HepG2 (cell line): Measurements from ENCODE around the gene CNP. TPM values are rescaled to one million over a fixed set of nuclear protein-coding genes. Genes with fewer than 3 reads are reported as not detected.
A peak's percentile ranks its signal among the peaks of the same experiment; 100 is the strongest.

ENCODE experiments used
- ATM ChIP-seq: fragments of 450-650 bp; IDR thresholded peaks from 2 replicates; pipeline ENCODE4 v1.7.1; 2017; ENCODE audit warnings: mild to moderate bottlenecking, borderline replicate concordance
- CENPT ChIP-seq: sonication (generic); formaldehyde crosslinking; IDR thresholded peaks from 2 replicates; pipeline ENCODE4 v1.8.0; 2022; ENCODE audit warnings: low read depth, mild to moderate bottlenecking, moderate library complexity, missing genetic modification reagents
- KLF11 ChIP-seq: IDR thresholded peaks from 2 replicates; pipeline ENCODE4 v1.6.1; 2016; ENCODE audit warnings: missing compliant biosample characterization
- MZF1 ChIP-seq: sonication (generic); formaldehyde crosslinking; IDR thresholded peaks from 2 replicates; pipeline ENCODE4 v1.8.1; 2023; ENCODE audit warnings: mild to moderate bottlenecking, missing genetic modification reagents, borderline replicate concordance
- PAWR ChIP-seq: sonication (generic); formaldehyde crosslinking; IDR thresholded peaks from 2 replicates; pipeline ENCODE4 v1.4.0; 2020; ENCODE audit warnings: missing genetic modification reagents, mild to moderate bottlenecking, borderline replicate concordance
- PCBP2 ChIP-seq: fragments of 200-400 bp; formaldehyde crosslinking; optimal IDR thresholded peaks from 2 replicates; pipeline ENCODE3; 2018; ENCODE audit warnings: low read length, low read depth; ENCODE audit not compliant: poor library complexity, severe bottlenecking
- SOX6 ChIP-seq, 2 experiments: fragments of 450-650 bp in 1 of 2; sonication (generic) in 1 of 2; formaldehyde crosslinking in 1 of 2; IDR thresholded peaks; 2 replicates each; pipeline versions ENCODE4 v1.4.0 to v1.6.1; 2017 to 2020; ENCODE audit warnings: antibody characterized with exemption in 1 of 2, mild to moderate bottlenecking in 1 of 2, missing genetic modification reagents in 1 of 2
- ZFP1 ChIP-seq: IDR thresholded peaks from 2 replicates; pipeline ENCODE4 v1.6.1; 2016
- ZNF564 ChIP-seq: sonication (generic); formaldehyde crosslinking; IDR thresholded peaks from 2 replicates; pipeline ENCODE4 v1.8.1; 2023; ENCODE audit warnings: mild to moderate bottlenecking, missing genetic modification reagents
- polyA plus RNA-seq, 8 experiments: library from polyadenylated mRNA; depleted of rRNA in 3 of 8; stranded (reverse) in 7 of 8; unstranded in 1 of 8; fragments of >200 nt; fragmentation: Illumina TruSeq in 4 of 8; extraction: Trizol in 4 of 8; gene quantifications; 2 replicates each; pipeline versions ENCODE4 v1.2.1 to v1.2.3, GENCODE V29; 2011 to 2016; ENCODE audit warnings: low read depth in 4 of 8, missing spikeins in 1 of 8, mixed read lengths in 1 of 8; ENCODE audit not compliant: insufficient read depth in 1 of 8
- total RNA-seq, 5 experiments: library from RNA; depleted of rRNA; stranded (reverse); fragments of >200 nt; fragmentation: Illumina TruSeq; extraction: Trizol; gene quantifications; 2 replicates each; pipeline ENCODE4 v1.2.3, GENCODE V29; 2016; ENCODE audit warnings: low read depth in 1 of 5
- TF ChIP-seq, protein P1 (sequence below): IDR thresholded peaks from 2 replicates; pipeline ENCODE4 v1.6.1; 2012; ENCODE audit warnings: low read length, improper control_type of control experiment
- TF ChIP-seq, protein P2 (sequence below): sonication (generic); formaldehyde crosslinking; conservative IDR thresholded peaks from 2 replicates; pipeline ENCODE4 v1.4.0; 2020; ENCODE audit warnings: missing genetic modification reagents
- TF ChIP-seq, protein P3 (sequence below): sonication (generic); formaldehyde crosslinking; IDR thresholded peaks from 2 replicates; pipeline ENCODE4 v1.4.0; 2020; ENCODE audit warnings: missing genetic modification reagents
- TF ChIP-seq, protein P4 (sequence below): sonication (generic); formaldehyde crosslinking; conservative IDR thresholded peaks from 2 replicates; pipeline ENCODE4 v1.8.0; 2022; ENCODE audit warnings: mild to moderate bottlenecking, moderate library complexity, missing genetic modification reagents
- TF ChIP-seq, protein P5 (sequence below): IDR thresholded peaks from 2 replicates; pipeline ENCODE4 v1.6.1; 2012; ENCODE audit warnings: low read depth, low read length, improper control_type of control experiment

The CNP gene
- total and polyA plus RNA-seq, 2 of the 13 experiments (the other 11 are each of a cell fraction or from before 2014, with no cell fraction given): 97.2 to 161 TPM

DNA sequence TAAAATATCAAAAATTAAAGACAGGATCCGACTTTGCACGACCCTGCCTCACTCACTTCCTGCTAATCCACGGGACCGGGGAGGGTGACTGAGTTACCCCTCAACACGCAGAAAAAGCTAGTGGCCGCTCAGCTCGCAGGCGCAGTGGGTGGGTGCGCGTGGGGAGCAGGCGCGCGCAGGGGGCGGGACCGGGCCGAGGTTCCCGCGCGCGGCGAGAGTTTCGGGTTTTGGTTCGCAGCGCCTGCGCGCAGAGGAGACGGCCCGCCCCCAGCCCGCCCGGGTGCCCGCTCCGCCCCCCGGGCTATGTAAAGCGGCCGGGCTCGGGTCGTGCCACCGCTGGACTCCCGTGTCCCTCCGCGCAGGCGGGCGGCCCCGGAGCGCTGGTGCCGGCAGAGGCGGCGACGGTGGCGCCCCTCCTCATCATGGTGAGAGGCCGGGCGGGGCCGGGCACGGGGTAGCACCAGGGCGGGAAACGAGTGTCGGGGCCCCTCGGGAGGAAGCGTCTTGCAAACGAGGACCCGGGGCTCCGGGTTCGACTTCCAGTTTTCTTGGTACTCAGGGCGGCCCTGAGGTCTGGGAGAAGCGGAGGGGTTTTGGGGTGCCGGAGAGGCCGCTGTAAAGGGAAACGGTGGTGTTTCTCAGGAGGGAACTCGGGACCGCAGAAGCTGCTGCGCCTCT is at the start of gene CNP (continued):
- TF ChIP-seq, protein P1, sequence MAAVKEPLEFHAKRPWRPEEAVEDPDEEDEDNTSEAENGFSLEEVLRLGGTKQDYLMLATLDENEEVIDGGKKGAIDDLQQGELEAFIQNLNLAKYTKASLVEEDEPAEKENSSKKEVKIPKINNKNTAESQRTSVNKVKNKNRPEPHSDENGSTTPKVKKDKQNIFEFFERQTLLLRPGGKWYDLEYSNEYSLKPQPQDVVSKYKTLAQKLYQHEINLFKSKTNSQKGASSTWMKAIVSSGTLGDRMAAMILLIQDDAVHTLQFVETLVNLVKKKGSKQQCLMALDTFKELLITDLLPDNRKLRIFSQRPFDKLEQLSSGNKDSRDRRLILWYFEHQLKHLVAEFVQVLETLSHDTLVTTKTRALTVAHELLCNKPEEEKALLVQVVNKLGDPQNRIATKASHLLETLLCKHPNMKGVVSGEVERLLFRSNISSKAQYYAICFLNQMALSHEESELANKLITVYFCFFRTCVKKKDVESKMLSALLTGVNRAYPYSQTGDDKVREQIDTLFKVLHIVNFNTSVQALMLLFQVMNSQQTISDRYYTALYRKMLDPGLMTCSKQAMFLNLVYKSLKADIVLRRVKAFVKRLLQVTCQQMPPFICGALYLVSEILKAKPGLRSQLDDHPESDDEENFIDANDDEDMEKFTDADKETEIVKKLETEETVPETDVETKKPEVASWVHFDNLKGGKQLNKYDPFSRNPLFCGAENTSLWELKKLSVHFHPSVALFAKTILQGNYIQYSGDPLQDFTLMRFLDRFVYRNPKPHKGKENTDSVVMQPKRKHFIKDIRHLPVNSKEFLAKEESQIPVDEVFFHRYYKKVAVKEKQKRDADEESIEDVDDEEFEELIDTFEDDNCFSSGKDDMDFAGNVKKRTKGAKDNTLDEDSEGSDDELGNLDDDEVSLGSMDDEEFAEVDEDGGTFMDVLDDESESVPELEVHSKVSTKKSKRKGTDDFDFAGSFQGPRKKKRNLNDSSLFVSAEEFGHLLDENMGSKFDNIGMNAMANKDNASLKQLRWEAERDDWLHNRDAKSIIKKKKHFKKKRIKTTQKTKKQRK: no peak
- 0 out of 2 replicates have a peak, but pooled peaks have one; percentile 3 for TF ChIP-seq PAWR
- no peak for TF ChIP-seq ATM
- TF ChIP-seq, protein P2, sequence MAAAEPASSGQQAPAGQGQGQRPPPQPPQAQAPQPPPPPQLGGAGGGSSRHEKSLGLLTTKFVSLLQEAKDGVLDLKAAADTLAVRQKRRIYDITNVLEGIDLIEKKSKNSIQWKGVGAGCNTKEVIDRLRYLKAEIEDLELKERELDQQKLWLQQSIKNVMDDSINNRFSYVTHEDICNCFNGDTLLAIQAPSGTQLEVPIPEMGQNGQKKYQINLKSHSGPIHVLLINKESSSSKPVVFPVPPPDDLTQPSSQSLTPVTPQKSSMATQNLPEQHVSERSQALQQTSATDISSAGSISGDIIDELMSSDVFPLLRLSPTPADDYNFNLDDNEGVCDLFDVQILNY (CRISPR knock-in tag): peak; percentile 72
- no peak for TF ChIP-seq KLF11 (CRISPR knock-in tag)
- no peak for TF ChIP-seq MZF1
- TF ChIP-seq, protein P3, sequence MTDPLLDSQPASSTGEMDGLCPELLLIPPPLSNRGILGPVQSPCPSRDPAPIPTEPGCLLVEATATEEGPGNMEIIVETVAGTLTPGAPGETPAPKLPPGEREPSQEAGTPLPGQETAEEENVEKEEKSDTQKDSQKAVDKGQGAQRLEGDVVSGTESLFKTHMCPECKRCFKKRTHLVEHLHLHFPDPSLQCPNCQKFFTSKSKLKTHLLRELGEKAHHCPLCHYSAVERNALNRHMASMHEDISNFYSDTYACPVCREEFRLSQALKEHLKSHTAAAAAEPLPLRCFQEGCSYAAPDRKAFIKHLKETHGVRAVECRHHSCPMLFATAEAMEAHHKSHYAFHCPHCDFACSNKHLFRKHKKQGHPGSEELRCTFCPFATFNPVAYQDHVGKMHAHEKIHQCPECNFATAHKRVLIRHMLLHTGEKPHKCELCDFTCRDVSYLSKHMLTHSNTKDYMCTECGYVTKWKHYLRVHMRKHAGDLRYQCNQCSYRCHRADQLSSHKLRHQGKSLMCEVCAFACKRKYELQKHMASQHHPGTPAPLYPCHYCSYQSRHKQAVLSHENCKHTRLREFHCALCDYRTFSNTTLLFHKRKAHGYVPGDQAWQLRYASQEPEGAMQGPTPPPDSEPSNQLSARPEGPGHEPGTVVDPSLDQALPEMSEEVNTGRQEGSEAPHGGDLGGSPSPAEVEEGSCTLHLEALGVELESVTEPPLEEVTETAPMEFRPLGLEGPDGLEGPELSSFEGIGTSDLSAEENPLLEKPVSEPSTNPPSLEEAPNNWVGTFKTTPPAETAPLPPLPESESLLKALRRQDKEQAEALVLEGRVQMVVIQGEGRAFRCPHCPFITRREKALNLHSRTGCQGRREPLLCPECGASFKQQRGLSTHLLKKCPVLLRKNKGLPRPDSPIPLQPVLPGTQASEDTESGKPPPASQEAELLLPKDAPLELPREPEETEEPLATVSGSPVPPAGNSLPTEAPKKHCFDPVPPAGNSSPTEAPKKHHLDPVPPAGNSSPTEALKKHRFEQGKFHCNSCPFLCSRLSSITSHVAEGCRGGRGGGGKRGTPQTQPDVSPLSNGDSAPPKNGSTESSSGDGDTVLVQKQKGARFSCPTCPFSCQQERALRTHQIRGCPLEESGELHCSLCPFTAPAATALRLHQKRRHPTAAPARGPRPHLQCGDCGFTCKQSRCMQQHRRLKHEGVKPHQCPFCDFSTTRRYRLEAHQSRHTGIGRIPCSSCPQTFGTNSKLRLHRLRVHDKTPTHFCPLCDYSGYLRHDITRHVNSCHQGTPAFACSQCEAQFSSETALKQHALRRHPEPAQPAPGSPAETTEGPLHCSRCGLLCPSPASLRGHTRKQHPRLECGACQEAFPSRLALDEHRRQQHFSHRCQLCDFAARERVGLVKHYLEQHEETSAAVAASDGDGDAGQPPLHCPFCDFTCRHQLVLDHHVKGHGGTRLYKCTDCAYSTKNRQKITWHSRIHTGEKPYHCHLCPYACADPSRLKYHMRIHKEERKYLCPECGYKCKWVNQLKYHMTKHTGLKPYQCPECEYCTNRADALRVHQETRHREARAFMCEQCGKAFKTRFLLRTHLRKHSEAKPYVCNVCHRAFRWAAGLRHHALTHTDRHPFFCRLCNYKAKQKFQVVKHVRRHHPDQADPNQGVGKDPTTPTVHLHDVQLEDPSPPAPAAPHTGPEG (CRISPR knock-in tag): peak; percentile 94
- TF ChIP-seq, protein P4, sequence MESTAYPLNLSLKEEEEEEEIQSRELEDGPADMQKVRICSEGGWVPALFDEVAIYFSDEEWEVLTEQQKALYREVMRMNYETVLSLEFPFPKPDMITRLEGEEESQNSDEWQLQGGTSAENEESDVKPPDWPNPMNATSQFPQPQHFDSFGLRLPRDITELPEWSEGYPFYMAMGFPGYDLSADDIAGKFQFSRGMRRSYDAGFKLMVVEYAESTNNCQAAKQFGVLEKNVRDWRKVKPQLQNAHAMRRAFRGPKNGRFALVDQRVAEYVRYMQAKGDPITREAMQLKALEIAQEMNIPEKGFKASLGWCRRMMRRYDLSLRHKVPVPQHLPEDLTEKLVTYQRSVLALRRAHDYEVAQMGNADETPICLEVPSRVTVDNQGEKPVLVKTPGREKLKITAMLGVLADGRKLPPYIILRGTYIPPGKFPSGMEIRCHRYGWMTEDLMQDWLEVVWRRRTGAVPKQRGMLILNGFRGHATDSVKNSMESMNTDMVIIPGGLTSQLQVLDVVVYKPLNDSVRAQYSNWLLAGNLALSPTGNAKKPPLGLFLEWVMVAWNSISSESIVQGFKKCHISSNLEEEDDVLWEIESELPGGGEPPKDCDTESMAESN: peak; percentile 86
- peak; percentile 78 for TF ChIP-seq ZNF564
- TF ChIP-seq ZFP1: no peak; the same call in 1 of the 2 replicates
- TF ChIP-seq SOX6 (IDR thresholded peaks at IDR 0.05): no peak
- TF ChIP-seq SOX6 (CRISPR knock-in tag; IDR thresholded peaks at IDR 0.05): no peak
- TF ChIP-seq CENPT (CRISPR knock-in tag): peak; percentile 70; the same call in 1 of the 2 replicates
- TF ChIP-seq, protein P5, sequence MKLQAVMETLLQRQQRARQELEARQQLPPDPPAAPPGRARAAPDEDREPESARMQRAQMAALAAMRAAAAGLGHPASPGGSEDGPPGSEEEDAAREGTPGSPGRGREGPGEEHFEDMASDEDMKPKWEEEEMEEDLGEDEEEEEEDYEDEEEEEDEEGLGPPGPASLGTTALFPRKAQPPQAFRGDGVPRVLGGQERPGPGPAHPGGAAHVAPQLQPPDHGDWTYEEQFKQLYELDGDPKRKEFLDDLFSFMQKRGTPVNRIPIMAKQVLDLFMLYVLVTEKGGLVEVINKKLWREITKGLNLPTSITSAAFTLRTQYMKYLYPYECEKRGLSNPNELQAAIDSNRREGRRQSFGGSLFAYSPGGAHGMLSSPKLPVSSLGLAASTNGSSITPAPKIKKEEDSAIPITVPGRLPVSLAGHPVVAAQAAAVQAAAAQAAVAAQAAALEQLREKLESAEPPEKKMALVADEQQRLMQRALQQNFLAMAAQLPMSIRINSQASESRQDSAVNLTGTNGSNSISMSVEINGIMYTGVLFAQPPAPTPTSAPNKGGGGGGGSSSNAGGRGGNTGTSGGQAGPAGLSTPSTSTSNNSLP: no peak
- TF ChIP-seq PCBP2: no peak
